Measurements from ENCODE around the gene CCSER1. TPM values are rescaled to one million over a fixed set of nuclear protein-coding genes. Genes with fewer than 3 reads are reported as not detected.

CCSER1 gene
- polyA plus RNA-seq, 1 donor from 2014 or later: 20.8 TPM

DNA sequence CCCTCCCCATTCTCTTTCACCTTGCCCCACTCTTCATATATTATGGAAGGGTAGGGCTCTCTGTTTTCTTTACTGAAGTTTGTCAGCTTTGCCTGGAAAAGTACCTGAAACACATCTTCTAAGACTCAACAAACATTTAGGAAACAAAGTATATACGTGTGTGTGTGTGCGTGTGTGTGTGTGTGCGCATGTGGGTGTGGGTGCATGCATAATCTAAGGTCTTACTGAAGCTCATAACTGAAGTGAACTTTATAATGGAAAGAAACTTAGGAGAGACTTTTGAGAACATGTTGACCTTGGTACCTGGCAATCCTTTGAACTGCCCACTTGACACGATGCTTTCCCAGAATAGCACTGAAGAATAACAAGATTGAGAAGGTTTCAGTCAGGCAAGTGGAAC is 1190.2 kb downstream of the CCSER1 start:
- TF ChIP-seq EP300 (conservative IDR thresholded peaks at IDR 0.05; ENCODE audit: poor library complexity, severe bottlenecking): no peak
- TF ChIP-seq MXI1 (conservative IDR thresholded peaks at IDR 0.05; ENCODE audit: poor library complexity, severe bottlenecking): no peak
- no peak for TF ChIP-seq RAD21 (conservative IDR thresholded peaks at IDR 0.05)
- TF ChIP-seq, protein P1, sequence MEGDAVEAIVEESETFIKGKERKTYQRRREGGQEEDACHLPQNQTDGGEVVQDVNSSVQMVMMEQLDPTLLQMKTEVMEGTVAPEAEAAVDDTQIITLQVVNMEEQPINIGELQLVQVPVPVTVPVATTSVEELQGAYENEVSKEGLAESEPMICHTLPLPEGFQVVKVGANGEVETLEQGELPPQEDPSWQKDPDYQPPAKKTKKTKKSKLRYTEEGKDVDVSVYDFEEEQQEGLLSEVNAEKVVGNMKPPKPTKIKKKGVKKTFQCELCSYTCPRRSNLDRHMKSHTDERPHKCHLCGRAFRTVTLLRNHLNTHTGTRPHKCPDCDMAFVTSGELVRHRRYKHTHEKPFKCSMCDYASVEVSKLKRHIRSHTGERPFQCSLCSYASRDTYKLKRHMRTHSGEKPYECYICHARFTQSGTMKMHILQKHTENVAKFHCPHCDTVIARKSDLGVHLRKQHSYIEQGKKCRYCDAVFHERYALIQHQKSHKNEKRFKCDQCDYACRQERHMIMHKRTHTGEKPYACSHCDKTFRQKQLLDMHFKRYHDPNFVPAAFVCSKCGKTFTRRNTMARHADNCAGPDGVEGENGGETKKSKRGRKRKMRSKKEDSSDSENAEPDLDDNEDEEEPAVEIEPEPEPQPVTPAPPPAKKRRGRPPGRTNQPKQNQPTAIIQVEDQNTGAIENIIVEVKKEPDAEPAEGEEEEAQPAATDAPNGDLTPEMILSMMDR (IDR thresholded peaks at IDR 0.05; ENCODE audit: poor library complexity, severe bottlenecking): no peak
- no peak for TF ChIP-seq POLR2AphosphoS5 (IDR thresholded peaks at IDR 0.05)
- no peak for TF ChIP-seq EZH2 (IDR thresholded peaks at IDR 0.05; ENCODE audit: borderline replicate concordance, insufficient read depth, low read length, poor library complexity, severe bottlenecking)
- TF ChIP-seq SMC3 (conservative IDR thresholded peaks at IDR 0.05; ENCODE audit: poor library complexity): no peak
- TF ChIP-seq TAF1 (IDR thresholded peaks at IDR 0.05; ENCODE audit: low read depth): no peak
- Histone ChIP-seq H3K4me2 (ENCODE audit: low read length) (no peak overlapping the region), H3K9ac (ENCODE audit: low read length) (no peak overlapping the region), H3K9me2 (ENCODE audit: insufficient read depth, low read length) (no peaks in the 10 kb centered on the region), H3F3A (ENCODE audit: insufficient read depth, low read length, poor library complexity, severe bottlenecking) (peaks cover 4% of the 10 kb centered on the region), H3K79me2 (replicated peaks; ENCODE audit: insufficient read depth, low read length) (no peaks in the 10 kb centered on the region), H2AFZ (ENCODE audit: low read depth, low read length) (no peak overlapping the region), H3K27me3 (ENCODE audit: insufficient read depth, low read depth, low read length) (no peaks in the 10 kb centered on the region), H3K4me3 (ENCODE audit: low read length) (no peak overlapping the region), H4K20me1 (ENCODE audit: insufficient read depth) (no peaks in the 10 kb centered on the region), H3K9me3 (ENCODE audit: low read length) (no peaks in the 10 kb centered on the region), H3K27ac (ENCODE audit: low read length) (no peak overlapping the region), H3K36me3 (ENCODE audit: insufficient read depth, low read length) (no peaks in the 10 kb centered on the region)

DNA sequence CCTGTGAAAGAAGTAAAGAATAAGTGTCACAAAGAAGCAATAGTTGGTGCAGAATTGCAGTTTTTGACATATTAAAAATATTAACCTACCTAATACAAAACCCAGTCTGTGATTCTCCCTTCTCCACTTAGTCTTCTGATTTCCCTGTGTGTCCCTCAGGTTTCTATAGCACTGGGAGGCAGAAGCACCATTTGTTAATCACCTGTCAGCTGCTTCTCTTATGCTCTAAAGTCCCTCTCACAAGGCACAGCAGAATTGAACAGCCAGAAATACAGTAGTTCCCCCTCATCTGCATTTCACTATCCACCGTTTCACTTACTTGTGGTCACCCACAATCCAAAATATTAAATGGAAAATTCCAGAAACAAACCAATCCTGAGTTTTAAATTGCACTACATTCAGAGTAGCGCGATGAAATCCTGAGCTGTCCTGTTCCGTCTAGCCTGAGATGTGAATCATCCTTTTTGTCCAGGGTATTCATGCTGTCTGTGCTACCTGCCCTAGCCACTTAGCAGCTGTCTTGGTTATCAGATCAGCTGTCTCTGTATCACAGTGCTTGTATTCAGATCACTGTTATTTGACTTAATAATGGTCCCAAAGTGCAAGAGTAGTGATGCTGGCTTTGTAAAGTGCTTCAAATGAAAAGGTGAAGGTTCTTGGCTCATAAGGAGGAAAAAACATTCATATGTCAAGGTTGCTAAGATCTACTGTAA is 1192.5 kb downstream of the CCSER1 start:
- peak; percentile 93 for TF ChIP-seq EP300 (conservative IDR thresholded peaks at IDR 0.05; ENCODE audit: poor library complexity, severe bottlenecking)
- TF ChIP-seq EZH2 (IDR thresholded peaks at IDR 0.05; ENCODE audit: borderline replicate concordance, insufficient read depth, low read length, poor library complexity, severe bottlenecking): no peak
- TF ChIP-seq, protein P2, sequence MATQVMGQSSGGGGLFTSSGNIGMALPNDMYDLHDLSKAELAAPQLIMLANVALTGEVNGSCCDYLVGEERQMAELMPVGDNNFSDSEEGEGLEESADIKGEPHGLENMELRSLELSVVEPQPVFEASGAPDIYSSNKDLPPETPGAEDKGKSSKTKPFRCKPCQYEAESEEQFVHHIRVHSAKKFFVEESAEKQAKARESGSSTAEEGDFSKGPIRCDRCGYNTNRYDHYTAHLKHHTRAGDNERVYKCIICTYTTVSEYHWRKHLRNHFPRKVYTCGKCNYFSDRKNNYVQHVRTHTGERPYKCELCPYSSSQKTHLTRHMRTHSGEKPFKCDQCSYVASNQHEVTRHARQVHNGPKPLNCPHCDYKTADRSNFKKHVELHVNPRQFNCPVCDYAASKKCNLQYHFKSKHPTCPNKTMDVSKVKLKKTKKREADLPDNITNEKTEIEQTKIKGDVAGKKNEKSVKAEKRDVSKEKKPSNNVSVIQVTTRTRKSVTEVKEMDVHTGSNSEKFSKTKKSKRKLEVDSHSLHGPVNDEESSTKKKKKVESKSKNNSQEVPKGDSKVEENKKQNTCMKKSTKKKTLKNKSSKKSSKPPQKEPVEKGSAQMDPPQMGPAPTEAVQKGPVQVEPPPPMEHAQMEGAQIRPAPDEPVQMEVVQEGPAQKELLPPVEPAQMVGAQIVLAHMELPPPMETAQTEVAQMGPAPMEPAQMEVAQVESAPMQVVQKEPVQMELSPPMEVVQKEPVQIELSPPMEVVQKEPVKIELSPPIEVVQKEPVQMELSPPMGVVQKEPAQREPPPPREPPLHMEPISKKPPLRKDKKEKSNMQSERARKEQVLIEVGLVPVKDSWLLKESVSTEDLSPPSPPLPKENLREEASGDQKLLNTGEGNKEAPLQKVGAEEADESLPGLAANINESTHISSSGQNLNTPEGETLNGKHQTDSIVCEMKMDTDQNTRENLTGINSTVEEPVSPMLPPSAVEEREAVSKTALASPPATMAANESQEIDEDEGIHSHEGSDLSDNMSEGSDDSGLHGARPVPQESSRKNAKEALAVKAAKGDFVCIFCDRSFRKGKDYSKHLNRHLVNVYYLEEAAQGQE (IDR thresholded peaks at IDR 0.05; ENCODE audit: borderline replicate concordance): peak; percentile 50
- no peak for TF ChIP-seq TAF1 (IDR thresholded peaks at IDR 0.05; ENCODE audit: low read depth)
- TF ChIP-seq MXI1 (conservative IDR thresholded peaks at IDR 0.05; ENCODE audit: poor library complexity, severe bottlenecking): peak; percentile 23
- peak; percentile 39 for TF ChIP-seq SMC3 (conservative IDR thresholded peaks at IDR 0.05; ENCODE audit: poor library complexity)
- TF ChIP-seq RAD21 (conservative IDR thresholded peaks at IDR 0.05): peak; percentile 39
- TF ChIP-seq POLR2AphosphoS5 (IDR thresholded peaks at IDR 0.05): peak; percentile 83
- TF ChIP-seq, protein P1 (IDR thresholded peaks at IDR 0.05; ENCODE audit: poor library complexity, severe bottlenecking): no peak
- H4K20me1 ChIP-seq (ENCODE audit: insufficient read depth): no peaks in the 10 kb centered on the region

More for the DNA sequence above, 1192.5 kb downstream of the CCSER1 start:
- Histone ChIP-seq H2AFZ (ENCODE audit: low read depth, low read length) (no peak overlapping the region), H3K27ac (ENCODE audit: low read length) (peak overlapping the region; percentile 75), H3K4me3 (ENCODE audit: low read length) (peak overlapping the region; percentile 22), H3K79me2 (replicated peaks; ENCODE audit: insufficient read depth, low read length) (no peaks in the 10 kb centered on the region), H3F3A (ENCODE audit: insufficient read depth, low read length, poor library complexity, severe bottlenecking) (peaks cover 4% of the 10 kb centered on the region), H3K9me2 (ENCODE audit: insufficient read depth, low read length) (no peaks in the 10 kb centered on the region), H3K9me3 (ENCODE audit: low read length) (no peaks in the 10 kb centered on the region), H3K36me3 (ENCODE audit: insufficient read depth, low read length) (no peaks in the 10 kb centered on the region), H3K4me2 (ENCODE audit: low read length) (peak overlapping the region; percentile 12), H3K27me3 (ENCODE audit: insufficient read depth, low read depth, low read length) (no peaks in the 10 kb centered on the region), H3K9ac (ENCODE audit: low read length) (peak overlapping the region; percentile 24)

Data from neural cell (in vitro differentiated cells).